K562 (cell line): ENCODE results near the gene ATP13A1. TPM values are rescaled to one million over a fixed set of nuclear protein-coding genes. Genes with fewer than 3 reads are reported as not detected.

ENCODE experiments used
- ATAC-seq: fragments of 200-7000 bp; cut with Tn5 transposase; 3 replicates; pipeline ENCODE4 v1.9.1; 2020; ENCODE audit warnings: moderate library complexity
- BruUV-seq: library from RNA; stranded (reverse); fragments of 400-500 nt; replicated peaks from 2 replicates; lab custom pipeline; 2021; lab: Mats Ljungman, UMichigan
- CTCF ChIA-PET: fragments of 300-600 bp; formaldehyde crosslinking; extraction: SDS; loops from one replicate; lab custom pipeline; 2021; ENCODE audit warnings: low intra/inter-chr PET ratio; lab: Yijun Ruan, JAX
- POLR2A ChIA-PET: fragments of 300-600, 350-650 bp; sonication (Branson Sonifier 250); formaldehyde crosslinking; extraction: SDS; loops from one replicate; lab custom pipeline; 2021; ENCODE audit warnings: antibody characterized with exemption, inconsistent platforms; lab: Yijun Ruan, JAX
- DNase-seq, 4 experiments: peaks; one replicate each; pipeline versions ENCODE4 v3.0.0 to v3.0.0-alpha.2; 2011 to 2018; ENCODE audit warnings: low spot score in 3 of 4, mixed read lengths in 3 of 4; ENCODE audit errors: extremely low read depth in 1 of 4
- FAIRE-seq: peaks from 2 replicates; lab custom pipeline; 2011; peaks lifted over from hg19 to GRCh38; lab: Jason Lieb, UNC
- H2AFZ ChIP-seq: 2 replicates; pipeline ENCODE4 v1.6.0; 2011; ENCODE audit warnings: low read depth, low read length, control low read depth, inconsistent platforms
- H3K27ac ChIP-seq: fragments of 200-600 bp; 3 replicates; pipeline ENCODE4 v1.8.0; 2011; ENCODE audit warnings: low read depth, mild to moderate bottlenecking, control low read depth, inconsistent platforms, low read length, moderate library complexity, mixed read lengths; ENCODE audit errors: extremely low read depth
- H3K27me3 ChIP-seq, 2 experiments: fragments of 300-600 bp in 1 of 2; 2 replicates in 1 of 2; 3 replicates in 1 of 2; pipeline versions ENCODE4 v1.6.0 to v1.8.0; 2011; ENCODE audit warnings: inconsistent platforms in 2 of 2, low read length in 2 of 2, mild to moderate bottlenecking in 1 of 2, mixed read lengths in 1 of 2, moderate library complexity in 1 of 2; ENCODE audit not compliant: control insufficient read depth in 2 of 2, insufficient read depth in 2 of 2
- H3K36me3 ChIP-seq: fragments of 300-600 bp; 3 replicates; pipeline ENCODE4 v1.8.0; 2011; ENCODE audit warnings: mild to moderate bottlenecking, low read length, inconsistent platforms; ENCODE audit not compliant: control insufficient read depth, insufficient read depth
- H3K4me1 ChIP-seq, 2 experiments: fragments of 200-600 bp in 1 of 2; replicated peaks in 1 of 2; 2 replicates in 1 of 2; 3 replicates in 1 of 2; pipeline versions ENCODE4 v1.5.1 to v1.8.0; 2011; ENCODE audit warnings: inconsistent platforms in 2 of 2, low read length in 2 of 2, mild to moderate bottlenecking in 1 of 2, mixed read lengths in 1 of 2, moderate library complexity in 1 of 2; ENCODE audit not compliant: control insufficient read depth in 2 of 2, insufficient read depth in 2 of 2
- H3K4me2 ChIP-seq: 2 replicates; pipeline ENCODE4 v1.6.1; 2011; ENCODE audit warnings: low read length, control low read depth, inconsistent platforms, mixed read lengths; ENCODE audit not compliant: insufficient read depth
- H3K4me3 ChIP-seq: fragments of 200-600 bp; sonication (generic), shearing (Covaris generic); 2 replicates; pipeline ENCODE4 v1.5.1; 2016; ENCODE audit warnings: control low read depth, inconsistent platforms
- H3K79me2 ChIP-seq: fragments of 200-600 bp; 3 replicates; pipeline ENCODE4 v1.8.0; 2011; ENCODE audit warnings: low read length, inconsistent platforms; ENCODE audit not compliant: control insufficient read depth, insufficient read depth
- H3K9ac ChIP-seq, 2 experiments: 2 replicates each; pipeline versions ENCODE4 v1.6.0 to v1.6.1; 2011; ENCODE audit warnings: low read depth in 2 of 2, low read length in 2 of 2, control low read depth in 1 of 2, inconsistent platforms in 1 of 2, mild to moderate bottlenecking in 1 of 2, mixed read lengths in 1 of 2; ENCODE audit not compliant: insufficient read depth in 1 of 2
- H3K9me1 ChIP-seq: one replicate; pipeline ENCODE4 v1.6.0; 2011; ENCODE audit warnings: inconsistent platforms, mild to moderate bottlenecking, low read length, moderate library complexity; ENCODE audit not compliant: control insufficient read depth, insufficient read depth
- H3K9me3 ChIP-seq: replicated peaks from 2 replicates; pipeline ENCODE4 v1.5.1; 2011; ENCODE audit warnings: low read depth, low read length, inconsistent platforms; ENCODE audit not compliant: control insufficient read depth, insufficient read depth
- H4K20me1 ChIP-seq: replicated peaks from 2 replicates; pipeline ENCODE4 v1.6.1; 2011; ENCODE audit warnings: low read length, inconsistent platforms, mixed read lengths; ENCODE audit not compliant: control insufficient read depth, insufficient read depth
- ATF2 ChIP-seq: sonication (generic); formaldehyde crosslinking; IDR thresholded peaks from 2 replicates; pipeline ENCODE4 v1.8.1; 2022; ENCODE audit warnings: missing genetic modification reagents
- E2F3 ChIP-seq: fragments of 250-450 bp; sonication (Bioruptor Pico); IDR thresholded peaks from 2 replicates; pipeline ENCODE4 v1.4.0; 2020; ENCODE audit warnings: mild to moderate bottlenecking
- MEF2A ChIP-seq: IDR thresholded peaks from 2 replicates; pipeline ENCODE4 v1.6.1; 2011; ENCODE audit warnings: low read depth, mild to moderate bottlenecking, low read length, moderate library complexity; ENCODE audit not compliant: control insufficient read depth
- MITF ChIP-seq: IDR thresholded peaks from 2 replicates; pipeline ENCODE4 v1.6.1; 2014; ENCODE audit warnings: antibody characterized with exemption
- MYC ChIP-seq, 2 experiments: fragments of 250-450 bp in 1 of 2; sonication (Bioruptor Pico) in 1 of 2; IDR thresholded peaks; 2 replicates each; pipeline versions ENCODE4 v1.5.1 to v1.6.1; 2012 to 2021; ENCODE audit warnings: low read depth in 2 of 2, borderline replicate concordance in 1 of 2, improper control_type of control experiment in 1 of 2, low read length in 1 of 2, mild to moderate bottlenecking in 1 of 2, moderate library complexity in 1 of 2
- ZNF384 ChIP-seq: IDR thresholded peaks from 2 replicates; pipeline ENCODE4 v1.6.1; 2012; ENCODE audit warnings: low read depth, low read length, improper control_type of control experiment
- WGBS: fragments of 100-300 bp; shearing (Covaris generic); methylation state at CpG from one replicate; pipeline ENCODE4 v1.1.6; 2016; ENCODE audit warnings: low coverage, mixed read lengths; ENCODE audit not compliant: insufficient coverage; ENCODE audit errors: missing lambda C conversion rate; 5-methylcytosine and 5-hydroxymethylcytosine counted together
- in situ Hi-C: fragments of 300-500 bp; cut with MboI; formaldehyde crosslinking; loops from 4 replicates; pipeline ENCODE4 v1.15.0; 2018; ENCODE audit warnings: inconsistent platforms, mixed read lengths
- intact Hi-C: fragments of 100-400 bp; cut with micrococcal nuclease; formaldehyde crosslinking; loops from 2 replicates; pipeline ENCODE4 v1.14.2; 2022
- polyA plus RNA-seq, 8 experiments: library from polyadenylated mRNA; depleted of rRNA in 4 of 8; stranded (reverse) in 5 of 8; unstranded in 3 of 8; fragments of >200 nt; fragmentation: Nextera tagmentation in 2 of 8; fragmentation: Illumina TruSeq in 1 of 8; extraction: Ambion mirVana in 2 of 8; extraction: Trizol in 1 of 8; gene quantifications; 2 replicates each; pipeline versions ENCODE4 v1.2.1 to v1.2.3, GENCODE V29; 2011 to 2014; ENCODE audit warnings: inconsistent platforms in 1 of 8, missing spikeins in 1 of 8
- total RNA-seq, 7 experiments: library from RNA; depleted of rRNA in 6 of 7; stranded (reverse); fragments of >200 nt in 6 of 7; fragmentation: Illumina TruSeq in 2 of 7; extraction: Trizol in 2 of 7; gene quantifications; 2 replicates each; pipeline versions ENCODE4 v1.2.1 to v1.2.3, GENCODE V29; 2011 to 2021; ENCODE audit warnings: low replicate concordance in 1 of 7

The ATP13A1 gene
- total and polyA plus RNA-seq, 9 of the 15 experiments (the other 6 are each of a cell fraction or from before 2014, with no cell fraction given) = 0.90 to 83.8 (median 23.1) TPM

GRCh38 chr19:19672816-19673215, 9.3 kb upstream of the ATP13A1 start:
- FAIRE-seq (no peak), ATAC-seq (no peak), DNase-seq (no peak)
- Histone ChIP-seq H3K9me1 (no peaks in the 10 kb centered on the region), H3K9ac (no peak overlapping the region), H3K4me1 (peaks cover 6 to 21% of the 10 kb centered on the region in 2 experiments), H3K4me3 (no peak overlapping the region), H4K20me1 (no peaks in the 10 kb centered on the region), H3K27ac (no peak overlapping the region), H3K27me3 (no peaks in the 10 kb centered on the region), H3K36me3 (peaks cover 36% of the 10 kb centered on the region; the same call in 2 of the 3 replicates), H3K9me3 (peaks cover 15% of the 10 kb centered on the region), H3K4me2 (no peak overlapping the region), H2AFZ (no peak overlapping the region)
- in situ Hi-C loops (no loop called here), intact Hi-C loops (no loop called here)
- CTCF ChIA-PET = no interaction called here
- POLR2A ChIA-PET = no interaction called here
- 91% methylated on average over 3 of the region's 3 CpGs for WGBS
- BruUV-seq = no TSS peak
- TF ChIP-seq ATF2 (CRISPR knock-in tag) (no peak), ZNF384 (no peak), MYC (IDR thresholded peaks at IDR 0.05; ENCODE audit: low read depth, low read length) (no peak), MYC (CRISPR knock-in tag; IDR thresholded peaks at IDR 0.05; ENCODE audit: borderline replicate concordance, low read depth) (no peak), MITF (no peak), E2F3 (no peak), MEF2A (no peak)
- TF ChIP-seq, all 486 proteins: peak for 0
- H3K79me2 ChIP-seq = peaks cover 24% of the 10 kb centered on the region
